HK-2 (cell line): ENCODE results near the gene BATF2.

ENCODE experiments used
- DNase-seq: peaks from one replicate; pipeline ENCODE4 v3.0.0-alpha.2; 2018; ENCODE audit not compliant: unreplicated experiment

The BATF2 gene

DNA sequence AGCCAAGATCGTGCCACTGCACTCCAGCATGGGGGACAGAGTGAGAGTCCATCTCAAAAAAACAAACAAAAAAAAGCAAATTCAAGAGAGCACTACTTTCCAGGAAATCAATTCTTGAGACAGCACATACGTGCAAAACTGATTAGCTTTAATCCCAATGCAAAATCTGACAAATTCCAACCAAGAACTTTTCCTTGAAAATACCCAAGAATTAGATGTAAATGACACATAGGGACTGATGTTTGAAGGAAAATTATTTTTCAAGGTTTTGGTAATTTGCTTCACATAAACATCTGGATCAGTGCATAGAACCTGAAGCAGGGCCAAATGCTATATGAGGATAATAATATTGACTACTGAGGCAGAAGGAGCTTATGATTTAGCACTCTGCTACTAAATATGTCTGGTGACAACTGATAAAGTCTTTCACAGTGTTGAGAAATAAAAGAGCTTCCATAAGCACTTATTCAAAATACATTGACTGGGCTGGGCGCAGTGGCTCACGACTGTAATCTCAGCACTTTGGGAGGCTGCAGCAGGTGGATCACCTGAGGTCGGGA is 33.6 kb downstream of the BATF2 start:
- no peak for DNase-seq

DNA sequence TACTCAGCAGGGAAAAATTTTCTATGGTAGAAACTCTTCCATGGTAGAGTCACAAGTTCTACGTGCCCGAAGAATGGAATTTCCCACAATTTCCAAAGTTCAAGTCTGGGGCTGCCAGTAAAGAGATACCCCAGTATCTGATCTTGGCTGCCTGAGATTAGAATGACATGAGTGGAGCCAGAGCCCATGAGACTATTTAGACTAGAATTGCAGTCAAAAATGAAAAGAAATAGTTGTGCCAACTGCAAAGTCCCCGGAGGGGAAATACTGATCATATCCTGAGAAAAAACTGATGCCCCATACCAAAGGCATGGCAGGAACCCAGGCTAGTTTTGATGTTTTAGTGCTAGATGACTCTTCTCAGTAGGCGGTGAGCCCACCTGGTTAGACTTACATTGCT is 36.1 kb downstream of the BATF2 start:
- DNase-seq = no peak

DNA sequence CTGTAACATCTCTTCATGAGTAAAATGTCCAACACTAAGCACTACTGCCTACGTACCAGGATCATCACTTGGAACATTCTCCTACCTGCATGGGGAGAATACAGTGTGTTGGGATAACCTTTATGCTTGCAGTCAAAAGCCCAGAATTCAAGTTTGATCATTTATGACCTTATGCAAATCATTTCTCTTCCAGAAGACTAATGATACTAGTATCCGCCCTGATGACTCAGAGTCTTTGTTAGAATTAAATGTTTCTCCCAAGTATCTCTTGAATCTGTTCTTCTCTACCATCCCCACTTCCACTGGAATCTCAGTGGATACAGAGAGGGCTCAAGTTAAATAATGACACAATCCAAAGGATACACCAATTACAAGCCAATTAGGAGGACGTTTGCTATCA is 37.3 kb downstream of the BATF2 start:
- no peak for DNase-seq

DNA sequence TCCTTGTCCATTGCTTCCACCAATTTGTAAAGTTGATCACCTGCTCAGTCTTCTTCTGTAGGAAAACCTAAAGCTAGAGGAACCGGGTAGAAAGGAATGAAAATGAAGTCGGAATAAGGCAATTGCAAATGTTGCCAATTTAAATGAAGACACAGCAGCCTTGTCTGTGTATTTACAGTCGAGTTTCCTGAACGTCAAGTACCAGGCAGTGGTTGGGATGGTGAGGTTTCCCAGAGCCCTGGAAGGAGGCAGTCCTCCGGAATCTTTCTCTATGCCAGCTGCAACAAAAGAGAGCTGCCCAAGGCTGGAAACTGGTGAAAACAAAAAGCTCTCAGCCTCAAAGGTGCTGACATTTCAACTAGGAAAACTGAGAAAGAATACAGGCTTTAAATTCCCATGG is 42.6 kb downstream of the BATF2 start:
- DNase-seq = no peak

DNA sequence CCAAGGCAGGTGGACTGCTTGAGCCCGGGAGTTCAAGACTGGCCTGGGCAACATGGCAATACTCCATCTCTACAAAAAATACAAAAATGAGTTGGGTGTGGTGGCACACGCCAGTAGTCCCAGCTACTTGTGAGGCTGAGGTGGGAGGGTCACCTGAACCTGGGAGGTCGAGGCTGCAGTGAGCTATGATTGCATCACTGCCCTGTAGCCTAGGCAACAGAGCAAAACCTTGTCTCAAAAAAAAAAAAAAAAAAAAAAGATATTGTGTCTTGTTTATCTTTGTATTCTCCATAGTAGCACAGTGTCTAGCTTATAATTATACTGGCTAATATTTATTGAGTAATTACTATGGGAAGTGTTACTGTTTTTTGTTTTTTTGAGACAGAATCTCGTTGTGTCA is 45.2 kb downstream of the BATF2 start:
- DNase-seq = no peak

DNA sequence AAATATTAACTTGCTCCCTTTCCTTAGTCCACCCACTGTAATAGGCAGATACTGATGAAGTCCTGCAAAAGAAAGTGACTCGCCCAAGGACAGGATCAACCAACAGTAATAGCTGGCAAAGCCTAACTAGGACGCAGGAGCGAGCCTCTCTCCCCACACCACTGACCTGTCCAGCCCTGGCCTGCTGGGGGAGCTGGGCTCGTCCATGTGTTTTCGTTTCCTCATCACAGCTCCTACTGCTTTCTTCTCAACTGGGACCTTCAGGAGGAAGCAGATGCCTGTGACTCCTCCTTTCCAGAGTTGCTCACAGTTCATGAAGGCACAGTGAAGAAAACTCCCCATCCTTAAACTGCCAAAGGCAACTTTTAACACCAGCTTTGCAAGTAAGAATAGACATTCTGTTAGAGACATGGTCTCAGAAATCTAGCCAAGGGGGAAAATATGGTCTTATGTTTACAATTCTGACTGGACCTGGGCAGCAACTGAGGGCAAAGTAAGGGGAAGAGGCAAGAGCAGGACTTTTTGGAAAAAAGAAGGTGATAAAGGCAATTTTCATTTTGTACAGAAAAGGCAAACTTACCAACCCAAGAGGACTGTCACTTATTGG is 49.5 kb downstream of the BATF2 start:
- DNase-seq = no peak
